ENCODE data around the gene PIRT. TPM values are rescaled to one million over a fixed set of nuclear protein-coding genes. Genes with fewer than 3 reads are reported as not detected.
"Not testable (repeated sequence)": the region's sequence is repeated elsewhere in the genome, so short reads cannot be mapped to it uniquely, and the experiment has no call there.

PIRT gene
- total RNA-seq, 1 experiment from 2014 or later, result not detected

DNA sequence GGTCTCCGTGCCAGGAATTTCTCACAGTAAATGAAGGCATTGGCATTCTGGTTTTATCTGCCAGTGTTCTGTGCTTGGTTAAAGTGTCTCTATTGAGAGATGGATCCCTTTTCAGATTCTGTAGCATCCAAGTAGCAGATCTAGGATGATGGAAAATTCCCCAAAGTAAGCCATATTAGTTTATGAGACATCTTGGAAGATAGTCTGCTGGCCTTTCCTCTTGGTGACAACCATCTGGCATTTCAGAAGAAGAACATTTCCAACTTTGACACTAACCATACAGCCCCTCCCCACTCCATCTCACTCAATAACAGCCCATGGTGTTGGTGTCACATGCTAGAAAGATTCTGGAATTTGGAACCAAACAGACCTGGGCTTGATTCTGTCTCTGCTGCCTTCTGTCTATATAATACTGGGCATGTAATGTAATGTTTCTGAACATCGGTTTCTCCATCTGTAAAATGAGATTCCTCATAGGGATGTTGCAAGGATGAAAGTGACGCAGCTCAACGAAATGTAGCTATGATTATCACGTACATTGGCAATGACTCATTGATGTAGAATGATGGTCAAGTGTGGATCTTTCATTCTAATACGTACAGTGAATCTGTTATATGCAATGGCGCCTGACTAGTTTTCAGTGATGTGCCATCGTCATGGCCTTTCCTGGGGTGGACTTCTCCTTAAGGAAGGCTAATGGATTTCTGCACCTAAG is 32.6 kb upstream of the PIRT start:
- ChIA-PET CTCF (no interaction called here), POLR2A (interaction anchor here (0.6 kb wide), 1 partner anchor 383 kb away, joined by 8 read pairs; no protein-coding TSS in a partner anchor)
- intact Hi-C loops (cut with micrococcal nuclease; ENCODE audit: unreplicated experiment), result loop anchor here (10.0 kb wide), 1 partner anchor 774 kb away; no protein-coding TSS in a partner anchor
- Histone ChIP-seq H3K27ac (ENCODE audit: low read length) (no peak overlapping the region), H3K36me3 (ENCODE audit: control insufficient read depth, insufficient read depth, low read length) (no peaks in the 10 kb centered on the region), H3K27me3 (ENCODE audit: control insufficient read depth, insufficient read depth, low read length) (no peaks in the 10 kb centered on the region; the same call in 1 of the 2 replicates), H3K9me3 (ENCODE audit: control insufficient read depth, insufficient read depth, low read depth, low read length) (no peaks in the 10 kb centered on the region), H3K4me3 (ENCODE audit: low read depth in 2 of 2, low read length in 2 of 2) (no peak overlapping the region), H3K4me1 (ENCODE audit: control insufficient read depth, insufficient read depth, low read length) (no peaks in the 10 kb centered on the region)
- DNase-seq (ENCODE audit: low read depth, low spot score) (no peak), ATAC-seq (no peak)
- no TSS peak for BruUV-seq (replicated peaks)
- TF ChIP-seq TCF7L2 (IDR thresholded peaks at IDR 0.05; ENCODE audit: low read depth, low read length), result no peak
- TF ChIP-seq SIN3A (IDR thresholded peaks at IDR 0.05; ENCODE audit: borderline replicate concordance, insufficient read depth, low read depth, low read length), result no peak
- TF ChIP-seq POLR2AphosphoS5 (IDR thresholded peaks at IDR 0.05; ENCODE audit: low read depth, low read length), result no peak
- TF ChIP-seq, protein P1, sequence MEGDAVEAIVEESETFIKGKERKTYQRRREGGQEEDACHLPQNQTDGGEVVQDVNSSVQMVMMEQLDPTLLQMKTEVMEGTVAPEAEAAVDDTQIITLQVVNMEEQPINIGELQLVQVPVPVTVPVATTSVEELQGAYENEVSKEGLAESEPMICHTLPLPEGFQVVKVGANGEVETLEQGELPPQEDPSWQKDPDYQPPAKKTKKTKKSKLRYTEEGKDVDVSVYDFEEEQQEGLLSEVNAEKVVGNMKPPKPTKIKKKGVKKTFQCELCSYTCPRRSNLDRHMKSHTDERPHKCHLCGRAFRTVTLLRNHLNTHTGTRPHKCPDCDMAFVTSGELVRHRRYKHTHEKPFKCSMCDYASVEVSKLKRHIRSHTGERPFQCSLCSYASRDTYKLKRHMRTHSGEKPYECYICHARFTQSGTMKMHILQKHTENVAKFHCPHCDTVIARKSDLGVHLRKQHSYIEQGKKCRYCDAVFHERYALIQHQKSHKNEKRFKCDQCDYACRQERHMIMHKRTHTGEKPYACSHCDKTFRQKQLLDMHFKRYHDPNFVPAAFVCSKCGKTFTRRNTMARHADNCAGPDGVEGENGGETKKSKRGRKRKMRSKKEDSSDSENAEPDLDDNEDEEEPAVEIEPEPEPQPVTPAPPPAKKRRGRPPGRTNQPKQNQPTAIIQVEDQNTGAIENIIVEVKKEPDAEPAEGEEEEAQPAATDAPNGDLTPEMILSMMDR (IDR thresholded peaks at IDR 0.05), result no peak
- TF ChIP-seq, protein P2, sequence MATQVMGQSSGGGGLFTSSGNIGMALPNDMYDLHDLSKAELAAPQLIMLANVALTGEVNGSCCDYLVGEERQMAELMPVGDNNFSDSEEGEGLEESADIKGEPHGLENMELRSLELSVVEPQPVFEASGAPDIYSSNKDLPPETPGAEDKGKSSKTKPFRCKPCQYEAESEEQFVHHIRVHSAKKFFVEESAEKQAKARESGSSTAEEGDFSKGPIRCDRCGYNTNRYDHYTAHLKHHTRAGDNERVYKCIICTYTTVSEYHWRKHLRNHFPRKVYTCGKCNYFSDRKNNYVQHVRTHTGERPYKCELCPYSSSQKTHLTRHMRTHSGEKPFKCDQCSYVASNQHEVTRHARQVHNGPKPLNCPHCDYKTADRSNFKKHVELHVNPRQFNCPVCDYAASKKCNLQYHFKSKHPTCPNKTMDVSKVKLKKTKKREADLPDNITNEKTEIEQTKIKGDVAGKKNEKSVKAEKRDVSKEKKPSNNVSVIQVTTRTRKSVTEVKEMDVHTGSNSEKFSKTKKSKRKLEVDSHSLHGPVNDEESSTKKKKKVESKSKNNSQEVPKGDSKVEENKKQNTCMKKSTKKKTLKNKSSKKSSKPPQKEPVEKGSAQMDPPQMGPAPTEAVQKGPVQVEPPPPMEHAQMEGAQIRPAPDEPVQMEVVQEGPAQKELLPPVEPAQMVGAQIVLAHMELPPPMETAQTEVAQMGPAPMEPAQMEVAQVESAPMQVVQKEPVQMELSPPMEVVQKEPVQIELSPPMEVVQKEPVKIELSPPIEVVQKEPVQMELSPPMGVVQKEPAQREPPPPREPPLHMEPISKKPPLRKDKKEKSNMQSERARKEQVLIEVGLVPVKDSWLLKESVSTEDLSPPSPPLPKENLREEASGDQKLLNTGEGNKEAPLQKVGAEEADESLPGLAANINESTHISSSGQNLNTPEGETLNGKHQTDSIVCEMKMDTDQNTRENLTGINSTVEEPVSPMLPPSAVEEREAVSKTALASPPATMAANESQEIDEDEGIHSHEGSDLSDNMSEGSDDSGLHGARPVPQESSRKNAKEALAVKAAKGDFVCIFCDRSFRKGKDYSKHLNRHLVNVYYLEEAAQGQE (IDR thresholded peaks at IDR 0.05; ENCODE audit: insufficient read depth in 1 of 2, low read depth in 2 of 2, low read length in 1 of 2), result no peak
- in situ Hi-C loops (cut with HindIII; ENCODE audit: low pct_unique_long_range_greater_than_20kb, low sequenced_read_pairs), result no loop called here

GRCh38 chr17:10868744-10869143 is 30.9 kb upstream of the PIRT start:
- in situ Hi-C loops (cut with HindIII; ENCODE audit: low pct_unique_long_range_greater_than_20kb, low sequenced_read_pairs); DNase-seq (ENCODE audit: low read depth, low spot score); POLR2A ChIA-PET; H3K27ac ChIP-seq (ENCODE audit: low read length); H3K4me1 ChIP-seq (ENCODE audit: control insufficient read depth, insufficient read depth, low read length); H3K27me3 ChIP-seq (ENCODE audit: control insufficient read depth, insufficient read depth, low read length); H3K4me3 ChIP-seq (ENCODE audit: low read depth in 2 of 2, low read length in 2 of 2); H3K9me3 ChIP-seq (ENCODE audit: control insufficient read depth, insufficient read depth, low read depth, low read length); intact Hi-C loops (cut with micrococcal nuclease; ENCODE audit: unreplicated experiment); ATAC-seq; BruUV-seq (replicated peaks); H3K36me3 ChIP-seq (ENCODE audit: control insufficient read depth, insufficient read depth, low read length); CTCF ChIA-PET: not testable (repeated sequence)

GRCh38 chr17:10859051-10859450 is 21.2 kb upstream of the PIRT start:
- Histone ChIP-seq H3K4me3 (ENCODE audit: low read depth in 2 of 2, low read length in 2 of 2) (no peak overlapping the region), H3K27ac (ENCODE audit: low read length) (no peak overlapping the region), H3K27me3 (ENCODE audit: control insufficient read depth, insufficient read depth, low read length) (peaks cover 2% of the 10 kb centered on the region; the same call in 1 of the 2 replicates), H3K9me3 (ENCODE audit: control insufficient read depth, insufficient read depth, low read depth, low read length) (no peaks in the 10 kb centered on the region), H3K4me1 (ENCODE audit: control insufficient read depth, insufficient read depth, low read length) (no peaks in the 10 kb centered on the region), H3K36me3 (ENCODE audit: control insufficient read depth, insufficient read depth, low read length) (no peaks in the 10 kb centered on the region)
- TF ChIP-seq TCF7L2 (IDR thresholded peaks at IDR 0.05; ENCODE audit: low read depth, low read length) (no peak), POLR2AphosphoS5 (IDR thresholded peaks at IDR 0.05; ENCODE audit: low read depth, low read length) (no peak), SIN3A (IDR thresholded peaks at IDR 0.05; ENCODE audit: borderline replicate concordance, insufficient read depth, low read depth, low read length) (no peak)
- TF ChIP-seq, protein P2 (IDR thresholded peaks at IDR 0.05; ENCODE audit: insufficient read depth in 1 of 2, low read depth in 2 of 2, low read length in 1 of 2), result no peak
- TF ChIP-seq, protein P1 (IDR thresholded peaks at IDR 0.05), result no peak
- intact Hi-C loops (cut with micrococcal nuclease; ENCODE audit: unreplicated experiment), result no loop called here
- no peak for DNase-seq (ENCODE audit: low read depth, low spot score)
- in situ Hi-C loops (cut with HindIII; ENCODE audit: low pct_unique_long_range_greater_than_20kb, low sequenced_read_pairs), result no loop called here
- ChIA-PET CTCF (no interaction called here), POLR2A (no interaction called here)
- BruUV-seq (replicated peaks), result no TSS peak
- no peak for ATAC-seq

Data from Panc1 (cell line).